Panc1 (cell line): ENCODE results near the gene PREB. TPM values are rescaled to one million over a fixed set of nuclear protein-coding genes. Genes with fewer than 3 reads are reported as not detected.

ENCODE experiments used
- ATAC-seq: fragments of 200-7000 bp; cut with Tn5 transposase; 2 replicates; pipeline ENCODE4 v1.9.1; 2020; ENCODE audit warnings: mild to moderate bottlenecking, moderate library complexity
- BruUV-seq: library from RNA; stranded (reverse); fragments of 400-500 nt; replicated peaks from 2 replicates; lab custom pipeline; 2021; lab: Mats Ljungman, UMichigan
- CTCF ChIA-PET: fragments of 300-600 bp; sonication (Branson Sonifier 250); formaldehyde crosslinking; loops from one replicate; lab custom pipeline; 2022; ENCODE audit warnings: antibody characterized with exemption; lab: Charles Lee
- POLR2A ChIA-PET: fragments of 300-600 bp; sonication (Branson Sonifier 250); formaldehyde crosslinking; loops from one replicate; lab custom pipeline; 2022; ENCODE audit warnings: antibody characterized with exemption; lab: Charles Lee
- DNase-seq: peaks from one replicate; pipeline ENCODE4 v3.0.0-alpha.2; 2010; ENCODE audit warnings: low read depth, low spot score
- H3K27ac ChIP-seq: 2 replicates; pipeline ENCODE4 v1.5.1; 2011; ENCODE audit warnings: mild to moderate bottlenecking, low read length, inconsistent platforms
- H3K27me3 ChIP-seq: fragments of 200-500 bp; sonication (Bioruptor generic); 2 replicates; pipeline ENCODE4 v1.6.0; 2014; ENCODE audit warnings: low read length, inconsistent platforms; ENCODE audit not compliant: control insufficient read depth, insufficient read depth
- H3K36me3 ChIP-seq: fragments of 200-500 bp; sonication (Bioruptor generic); 2 replicates; pipeline ENCODE4 v1.5.1; 2014; ENCODE audit warnings: inconsistent platforms, mild to moderate bottlenecking, low read length, moderate library complexity; ENCODE audit not compliant: control insufficient read depth, insufficient read depth
- H3K4me1 ChIP-seq: 2 replicates; pipeline ENCODE4 v1.5.1; 2011; ENCODE audit warnings: inconsistent platforms, mild to moderate bottlenecking, low read length, moderate library complexity; ENCODE audit not compliant: control insufficient read depth, insufficient read depth
- H3K4me3 ChIP-seq, 2 experiments: 2 replicates each; pipeline ENCODE4 v1.5.1; 2011 to 2012; ENCODE audit warnings: low read depth in 2 of 2, low read length in 2 of 2, mild to moderate bottlenecking in 2 of 2, inconsistent platforms in 1 of 2, moderate library complexity in 1 of 2
- H3K9me3 ChIP-seq: fragments of 200-500 bp; sonication (Bioruptor generic); 2 replicates; pipeline ENCODE4 v1.5.1; 2014; ENCODE audit warnings: low read depth, mild to moderate bottlenecking, inconsistent platforms, low read length, moderate library complexity; ENCODE audit not compliant: control insufficient read depth, insufficient read depth
- POLR2AphosphoS5 ChIP-seq: IDR thresholded peaks from 2 replicates; pipeline ENCODE4 v1.6.1; 2012; ENCODE audit warnings: mild to moderate bottlenecking, low read depth, low read length, moderate library complexity
- SIN3A ChIP-seq: IDR thresholded peaks from 2 replicates; pipeline ENCODE4 v1.6.1; 2012; ENCODE audit warnings: low read depth, mild to moderate bottlenecking, low read length, moderate library complexity, borderline replicate concordance; ENCODE audit not compliant: insufficient read depth
- TCF7L2 ChIP-seq: IDR thresholded peaks from 2 replicates; pipeline ENCODE4 v1.6.1; 2011; ENCODE audit warnings: mild to moderate bottlenecking, low read depth, low read length, inconsistent platforms
- in situ Hi-C: cut with HindIII; loops from 2 replicates; pipeline ENCODE4 v1.10.0; 2016; ENCODE audit warnings: low sequenced_read_pairs, low pct_unique_long_range_greater_than_20kb
- intact Hi-C: fragments of 100-400 bp; cut with micrococcal nuclease; formaldehyde crosslinking; loops from one replicate; pipeline ENCODE4 v1.10.0; 2022; ENCODE audit not compliant: unreplicated experiment
- total RNA-seq: library from RNA; stranded (reverse); gene quantifications from one replicate; pipeline ENCODE4 v1.2.1, GENCODE V29; 2021; ENCODE audit not compliant: unreplicated experiment
- TF ChIP-seq, protein P1 (sequence below), 2 experiments: IDR thresholded peaks; 2 replicates each; pipeline ENCODE4 v1.6.1; 2011 to 2012; ENCODE audit warnings: low read depth in 2 of 2, control low read depth in 1 of 2, low read length in 1 of 2, mild to moderate bottlenecking in 1 of 2, moderate library complexity in 1 of 2; ENCODE audit not compliant: insufficient read depth in 1 of 2
- TF ChIP-seq, protein P2 (sequence below): fragments of 450-650 bp; IDR thresholded peaks from 2 replicates; pipeline ENCODE4 v1.5.1; 2017; ENCODE audit warnings: mild to moderate bottlenecking

The PREB gene
- total RNA-seq, 1 experiment from 2014 or later: 60.9 TPM

DNA sequence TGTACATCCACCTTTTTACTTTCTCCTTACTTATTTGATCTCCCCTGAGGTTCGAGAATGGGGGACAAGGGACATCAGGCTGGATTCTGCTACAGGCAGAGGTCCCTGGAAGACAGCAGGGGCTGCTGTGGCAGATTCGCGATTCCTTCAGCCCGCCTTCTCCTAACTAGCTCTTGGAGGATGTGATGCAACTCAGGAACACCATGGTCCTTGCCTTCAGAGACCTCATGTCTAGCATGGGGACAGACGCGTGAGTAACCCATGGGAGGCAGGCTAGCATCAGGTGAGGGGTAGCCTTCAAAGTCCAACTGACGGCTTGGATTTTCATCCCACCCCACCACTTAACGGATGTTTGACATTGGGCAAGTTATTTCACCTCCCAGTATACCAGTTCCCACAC is 13.5 kb upstream of the PREB start:
- Histone ChIP-seq H3K27ac (no peak overlapping the region), H3K27me3 (peaks cover 6% of the 10 kb centered on the region; the same call in 1 of the 2 replicates), H3K4me1 (no peaks in the 10 kb centered on the region), H3K36me3 (no peaks in the 10 kb centered on the region), H3K4me3 (no peak overlapping the region), H3K9me3 (no peaks in the 10 kb centered on the region)
- ATAC-seq (no peak), DNase-seq (no peak)
- no TSS peak for BruUV-seq
- TF ChIP-seq SIN3A (no peak), TCF7L2 (no peak), POLR2AphosphoS5 (no peak)
- TF ChIP-seq, protein P1, sequence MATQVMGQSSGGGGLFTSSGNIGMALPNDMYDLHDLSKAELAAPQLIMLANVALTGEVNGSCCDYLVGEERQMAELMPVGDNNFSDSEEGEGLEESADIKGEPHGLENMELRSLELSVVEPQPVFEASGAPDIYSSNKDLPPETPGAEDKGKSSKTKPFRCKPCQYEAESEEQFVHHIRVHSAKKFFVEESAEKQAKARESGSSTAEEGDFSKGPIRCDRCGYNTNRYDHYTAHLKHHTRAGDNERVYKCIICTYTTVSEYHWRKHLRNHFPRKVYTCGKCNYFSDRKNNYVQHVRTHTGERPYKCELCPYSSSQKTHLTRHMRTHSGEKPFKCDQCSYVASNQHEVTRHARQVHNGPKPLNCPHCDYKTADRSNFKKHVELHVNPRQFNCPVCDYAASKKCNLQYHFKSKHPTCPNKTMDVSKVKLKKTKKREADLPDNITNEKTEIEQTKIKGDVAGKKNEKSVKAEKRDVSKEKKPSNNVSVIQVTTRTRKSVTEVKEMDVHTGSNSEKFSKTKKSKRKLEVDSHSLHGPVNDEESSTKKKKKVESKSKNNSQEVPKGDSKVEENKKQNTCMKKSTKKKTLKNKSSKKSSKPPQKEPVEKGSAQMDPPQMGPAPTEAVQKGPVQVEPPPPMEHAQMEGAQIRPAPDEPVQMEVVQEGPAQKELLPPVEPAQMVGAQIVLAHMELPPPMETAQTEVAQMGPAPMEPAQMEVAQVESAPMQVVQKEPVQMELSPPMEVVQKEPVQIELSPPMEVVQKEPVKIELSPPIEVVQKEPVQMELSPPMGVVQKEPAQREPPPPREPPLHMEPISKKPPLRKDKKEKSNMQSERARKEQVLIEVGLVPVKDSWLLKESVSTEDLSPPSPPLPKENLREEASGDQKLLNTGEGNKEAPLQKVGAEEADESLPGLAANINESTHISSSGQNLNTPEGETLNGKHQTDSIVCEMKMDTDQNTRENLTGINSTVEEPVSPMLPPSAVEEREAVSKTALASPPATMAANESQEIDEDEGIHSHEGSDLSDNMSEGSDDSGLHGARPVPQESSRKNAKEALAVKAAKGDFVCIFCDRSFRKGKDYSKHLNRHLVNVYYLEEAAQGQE (IDR thresholded peaks at IDR 0.05; ENCODE audit: insufficient read depth in 1 of 2, low read depth in 2 of 2, low read length in 1 of 2): no peak
- TF ChIP-seq, protein P2, sequence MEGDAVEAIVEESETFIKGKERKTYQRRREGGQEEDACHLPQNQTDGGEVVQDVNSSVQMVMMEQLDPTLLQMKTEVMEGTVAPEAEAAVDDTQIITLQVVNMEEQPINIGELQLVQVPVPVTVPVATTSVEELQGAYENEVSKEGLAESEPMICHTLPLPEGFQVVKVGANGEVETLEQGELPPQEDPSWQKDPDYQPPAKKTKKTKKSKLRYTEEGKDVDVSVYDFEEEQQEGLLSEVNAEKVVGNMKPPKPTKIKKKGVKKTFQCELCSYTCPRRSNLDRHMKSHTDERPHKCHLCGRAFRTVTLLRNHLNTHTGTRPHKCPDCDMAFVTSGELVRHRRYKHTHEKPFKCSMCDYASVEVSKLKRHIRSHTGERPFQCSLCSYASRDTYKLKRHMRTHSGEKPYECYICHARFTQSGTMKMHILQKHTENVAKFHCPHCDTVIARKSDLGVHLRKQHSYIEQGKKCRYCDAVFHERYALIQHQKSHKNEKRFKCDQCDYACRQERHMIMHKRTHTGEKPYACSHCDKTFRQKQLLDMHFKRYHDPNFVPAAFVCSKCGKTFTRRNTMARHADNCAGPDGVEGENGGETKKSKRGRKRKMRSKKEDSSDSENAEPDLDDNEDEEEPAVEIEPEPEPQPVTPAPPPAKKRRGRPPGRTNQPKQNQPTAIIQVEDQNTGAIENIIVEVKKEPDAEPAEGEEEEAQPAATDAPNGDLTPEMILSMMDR: no peak
- in situ Hi-C loops: no loop called here
- intact Hi-C loops: no loop called here
- POLR2A ChIA-PET: no interaction called here
- CTCF ChIA-PET: no interaction called here

DNA sequence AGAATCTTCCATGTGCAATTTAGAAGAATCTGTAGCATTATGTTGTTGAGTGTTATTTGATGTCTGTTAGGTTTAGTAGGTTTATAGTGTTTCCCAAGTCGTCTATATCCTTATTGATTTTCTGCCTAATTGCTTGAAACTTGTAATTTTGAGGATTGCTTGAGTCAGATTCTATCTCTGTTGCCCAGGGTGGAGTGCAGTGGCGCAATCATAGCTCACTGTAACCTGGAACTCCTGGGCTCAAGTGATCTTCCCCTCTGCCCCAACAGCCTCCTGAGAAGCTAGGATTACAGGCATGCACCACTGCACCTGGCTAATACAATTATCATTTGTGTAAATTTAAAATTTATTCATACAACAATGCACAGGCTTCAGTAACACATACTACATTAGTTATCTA is 11.2 kb upstream of the PREB start:
- peaks cover 8% of the 10 kb centered on the region; the same call in 1 of the 2 replicates for H3K27me3 ChIP-seq
- POLR2A ChIA-PET: no interaction called here
- H3K36me3 ChIP-seq: no peaks in the 10 kb centered on the region
- intact Hi-C loops: no loop called here
- TF ChIP-seq, protein P1 (IDR thresholded peaks at IDR 0.05; ENCODE audit: insufficient read depth in 1 of 2, low read depth in 2 of 2, low read length in 1 of 2): no peak
- TF ChIP-seq, protein P2: no peak
- no peak for TF ChIP-seq POLR2AphosphoS5
- TF ChIP-seq SIN3A: no peak
- no peak for TF ChIP-seq TCF7L2
- no peak overlapping the region for H3K27ac ChIP-seq
- in situ Hi-C loops: no loop called here
- CTCF ChIA-PET: no interaction called here
- no peak for ATAC-seq
- no peaks in the 10 kb centered on the region for H3K9me3 ChIP-seq
- BruUV-seq: no TSS peak
- no peak for DNase-seq
- H3K4me3 ChIP-seq: no peak overlapping the region
- no peaks in the 10 kb centered on the region for H3K4me1 ChIP-seq
